Hepatocyte (in vitro differentiated cells): ENCODE data around the gene PRKAR1A. TPM values are rescaled to one million over a fixed set of nuclear protein-coding genes. Genes with fewer than 3 reads are reported as not detected.

Experiments used
- DNase-seq: peaks from one replicate; pipeline ENCODE4 v3.0.0-alpha.2; 2016; ENCODE audit warnings: low spot score
- H2AFZ ChIP-seq: fragments of 200-600 bp; sonication (generic); 2 replicates; pipeline ENCODE4 v1.6.0; 2016; ENCODE audit warnings: antibody characterized with exemption, mild to moderate bottlenecking
- H3K27ac ChIP-seq: fragments of 200-600 bp; sonication (generic); 2 replicates; pipeline ENCODE4 v1.5.1; 2016; ENCODE audit warnings: mild to moderate bottlenecking
- H3K27me3 ChIP-seq: fragments of 200-600 bp; sonication (generic); 2 replicates; pipeline ENCODE4 v1.6.1; 2016
- H3K36me3 ChIP-seq: fragments of 200-600 bp; sonication (generic); replicated peaks from 2 replicates; pipeline ENCODE4 v1.5.1; 2016; ENCODE audit warnings: low read depth; ENCODE audit not compliant: insufficient read depth
- H3K4me1 ChIP-seq: fragments of 200-600 bp; sonication (generic); 2 replicates; pipeline ENCODE4 v1.5.1; 2016; ENCODE audit warnings: mild to moderate bottlenecking, moderate library complexity; ENCODE audit not compliant: insufficient read depth
- H3K4me2 ChIP-seq: fragments of 200-600 bp; sonication (generic); 2 replicates; pipeline ENCODE4 v1.6.0; 2016
- H3K4me3 ChIP-seq: fragments of 200-600 bp; sonication (generic); 2 replicates; pipeline ENCODE4 v1.5.1; 2016; ENCODE audit warnings: mild to moderate bottlenecking
- H3K79me2 ChIP-seq: fragments of 200-600 bp; sonication (generic); 2 replicates; pipeline ENCODE4 v1.6.0; 2017; ENCODE audit warnings: mild to moderate bottlenecking
- H3K9me2 ChIP-seq: fragments of 200-600 bp; sonication (generic); replicated peaks from 2 replicates; pipeline ENCODE4 v1.6.0; 2017; ENCODE audit warnings: mild to moderate bottlenecking; ENCODE audit not compliant: insufficient read depth
- H3K9me3 ChIP-seq: fragments of 200-600 bp; sonication (generic); 2 replicates; pipeline ENCODE4 v1.5.1; 2016; ENCODE audit warnings: low read depth, mild to moderate bottlenecking
- H4K20me1 ChIP-seq: fragments of 200-600 bp; sonication (generic); 2 replicates; pipeline ENCODE4 v1.6.0; 2016; ENCODE audit warnings: mild to moderate bottlenecking; ENCODE audit not compliant: insufficient read depth, poor library complexity, severe bottlenecking
- EZH2 ChIP-seq: fragments of 200-600 bp; sonication (generic); IDR thresholded peaks from 2 replicates; pipeline ENCODE4 v1.6.1; 2016; ENCODE audit warnings: antibody characterized with exemption, mild to moderate bottlenecking, borderline replicate concordance
- EZH2phosphoT487 ChIP-seq: fragments of 200-600 bp; sonication (generic); IDR thresholded peaks from one replicate; pipeline ENCODE4 v1.6.1; 2018; ENCODE audit warnings: antibody characterized with exemption, mild to moderate bottlenecking, low read depth, moderate library complexity; ENCODE audit not compliant: unreplicated experiment, severe bottlenecking
- WGBS: methylation state at CpG from one replicate; pipeline ENCODE4 v1.1.6; 2016; ENCODE audit warnings: low lambda C conversion rate; ENCODE audit errors: missing lambda C conversion rate; 5-methylcytosine and 5-hydroxymethylcytosine counted together
- polyA plus RNA-seq: library from polyadenylated mRNA; unstranded; fragments of >200 nt; fragmentation: Nextera tagmentation; extraction: Ambion mirVana; gene quantifications from 2 replicates; pipeline ENCODE4 v1.2.1, GENCODE V29; 2016
- total RNA-seq: library from RNA; depleted of rRNA; stranded (reverse); fragments of >200 nt; gene quantifications from 2 replicates; pipeline ENCODE4 v1.2.3, GENCODE V29; 2014
- TF ChIP-seq, protein P1 (sequence below): fragments of 200-600 bp; sonication (generic); IDR thresholded peaks from 2 replicates; pipeline ENCODE4 v1.5.1; 2016; ENCODE audit warnings: antibody characterized with exemption, mild to moderate bottlenecking; ENCODE audit not compliant: poor library complexity

Gene PRKAR1A
- total and polyA plus RNA-seq, 2 experiments from 2014 or later: 182 to 253 TPM

- no peaks in the 10 kb centered on the region for H3K36me3 ChIP-seq
- H3K9me2 ChIP-seq: no peaks in the 10 kb centered on the region
- peaks cover 18% of the 10 kb centered on the region for H3K79me2 ChIP-seq
- TF ChIP-seq EZH2: no peak
- TF ChIP-seq, protein P1, sequence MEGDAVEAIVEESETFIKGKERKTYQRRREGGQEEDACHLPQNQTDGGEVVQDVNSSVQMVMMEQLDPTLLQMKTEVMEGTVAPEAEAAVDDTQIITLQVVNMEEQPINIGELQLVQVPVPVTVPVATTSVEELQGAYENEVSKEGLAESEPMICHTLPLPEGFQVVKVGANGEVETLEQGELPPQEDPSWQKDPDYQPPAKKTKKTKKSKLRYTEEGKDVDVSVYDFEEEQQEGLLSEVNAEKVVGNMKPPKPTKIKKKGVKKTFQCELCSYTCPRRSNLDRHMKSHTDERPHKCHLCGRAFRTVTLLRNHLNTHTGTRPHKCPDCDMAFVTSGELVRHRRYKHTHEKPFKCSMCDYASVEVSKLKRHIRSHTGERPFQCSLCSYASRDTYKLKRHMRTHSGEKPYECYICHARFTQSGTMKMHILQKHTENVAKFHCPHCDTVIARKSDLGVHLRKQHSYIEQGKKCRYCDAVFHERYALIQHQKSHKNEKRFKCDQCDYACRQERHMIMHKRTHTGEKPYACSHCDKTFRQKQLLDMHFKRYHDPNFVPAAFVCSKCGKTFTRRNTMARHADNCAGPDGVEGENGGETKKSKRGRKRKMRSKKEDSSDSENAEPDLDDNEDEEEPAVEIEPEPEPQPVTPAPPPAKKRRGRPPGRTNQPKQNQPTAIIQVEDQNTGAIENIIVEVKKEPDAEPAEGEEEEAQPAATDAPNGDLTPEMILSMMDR: no peak
- TF ChIP-seq EZH2phosphoT487: no peak
- no peak overlapping the region for H3K27ac ChIP-seq
- H3K27me3 ChIP-seq: no peaks in the 10 kb centered on the region
- WGBS: 81% methylated on average over 9 of the region's 9 CpGs
- H3K4me3 ChIP-seq: no peak overlapping the region
- no peak overlapping the region for H3K4me2 ChIP-seq
- DNase-seq: no peak
- no peak overlapping the region for H2AFZ ChIP-seq
- H4K20me1 ChIP-seq: peaks cover 11% of the 10 kb centered on the region
- no peaks in the 10 kb centered on the region for H3K9me3 ChIP-seq
- H3K4me1 ChIP-seq: peaks cover 21% of the 10 kb centered on the region
Observed at GRCh38 chr17:68509141-68510057, 2.8 kb upstream of the PRKAR1A start.

- H3K27ac ChIP-seq: peak overlapping the region; percentile 100
- no peaks in the 10 kb centered on the region for H3K27me3 ChIP-seq
- H4K20me1 ChIP-seq: peaks cover 28% of the 10 kb centered on the region
- peak overlapping the region; percentile 77 for H3K4me2 ChIP-seq
- H3K4me3 ChIP-seq: peak overlapping the region; percentile 69
- H3K36me3 ChIP-seq: no peaks in the 10 kb centered on the region
- 6% methylated on average over 10 of the region's 10 CpGs for WGBS
- no peak for TF ChIP-seq EZH2
- TF ChIP-seq, protein P1: no peak
- TF ChIP-seq EZH2phosphoT487: no peak
- no peaks in the 10 kb centered on the region for H3K9me2 ChIP-seq
- H3K79me2 ChIP-seq: peaks cover 37% of the 10 kb centered on the region
- peak overlapping the region; percentile 58 for H2AFZ ChIP-seq
- H3K4me1 ChIP-seq: peaks cover 27% of the 10 kb centered on the region
- DNase-seq: no peak
- H3K9me3 ChIP-seq: no peaks in the 10 kb centered on the region
Observed at GRCh38 chr17:68511254-68511670, 968 bp upstream of the PRKAR1A start.

DNA sequence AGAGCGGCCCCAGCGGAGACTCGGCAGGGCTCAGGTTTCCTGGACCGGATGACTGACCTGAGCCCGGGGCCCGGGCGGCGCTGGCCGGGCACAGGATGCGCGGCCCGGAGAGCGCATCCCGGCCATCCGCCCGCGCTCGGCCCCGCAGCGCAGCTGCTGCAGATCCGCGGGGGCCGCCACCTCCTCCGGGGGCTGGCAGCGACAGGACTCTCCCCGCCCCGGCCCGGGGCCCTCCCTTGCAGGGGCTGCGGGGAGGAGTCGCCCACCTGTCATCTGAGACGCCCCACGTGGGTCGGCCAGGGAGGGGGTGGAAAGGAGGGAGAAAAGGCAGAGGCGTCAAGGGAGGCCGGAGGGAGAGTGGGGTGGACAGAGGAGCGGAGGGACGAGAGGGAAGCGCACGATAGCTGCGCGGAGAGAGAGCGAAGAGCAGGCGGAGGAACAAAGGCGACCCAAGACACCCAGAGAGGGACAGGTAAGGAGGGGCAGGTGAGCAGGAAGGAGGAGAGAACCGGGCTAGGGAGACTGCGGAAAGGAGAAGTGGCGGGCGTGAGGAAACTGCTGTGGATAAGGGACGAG lies 471 bp upstream of the PRKAR1A start:
- H3K9me2 ChIP-seq: no peaks in the 10 kb centered on the region
- H3K4me3 ChIP-seq: peak overlapping the region; percentile 69
- H3K4me1 ChIP-seq: peaks cover 27% of the 10 kb centered on the region
- TF ChIP-seq, protein P1: peak; percentile 21
- no peak for TF ChIP-seq EZH2
- peak overlapping the region; percentile 100 for H3K27ac ChIP-seq
- no peaks in the 10 kb centered on the region for H3K36me3 ChIP-seq
- peak overlapping the region; percentile 77 for H3K4me2 ChIP-seq
- 2% methylated on average over 40 of the region's 49 CpGs for WGBS
- H3K27me3 ChIP-seq: no peaks in the 10 kb centered on the region
- peaks cover 32% of the 10 kb centered on the region for H4K20me1 ChIP-seq
- DNase-seq: peak; percentile 93
- peaks cover 42% of the 10 kb centered on the region for H3K79me2 ChIP-seq
- H2AFZ ChIP-seq: peak overlapping the region; percentile 58
- H3K9me3 ChIP-seq: no peaks in the 10 kb centered on the region
